Natural killer cell (primary cell): ENCODE results near the gene IL13RA1. TPM values are rescaled to one million over a fixed set of nuclear protein-coding genes. Genes with fewer than 3 reads are reported as not detected.

ENCODE experiments used
- ATAC-seq, 3 donors: fragments of 150-1000 bp in 2 of 3; fragments of 200-7000 bp in 1 of 3; cut with Tn5 transposase; 1 replicate in 1 of 3; 2 replicates in 2 of 3; pipeline ENCODE4 v1.10.0; 2021; ENCODE audit warnings: mild to moderate bottlenecking in 2 of 3, moderate library complexity in 2 of 3
- DNase-seq, 2 donors: peaks; one replicate each; pipeline versions ENCODE4 v3.0.0 to v3.0.0-alpha.2; 2013 to 2021; ENCODE audit warnings: mixed read lengths in 1 of 2
- H3K27ac ChIP-seq: one replicate; pipeline ENCODE4 v1.5.1; 2013; ENCODE audit warnings: mild to moderate bottlenecking, low read length
- H3K27me3 ChIP-seq: one replicate; pipeline ENCODE4 v1.6.1; 2013; ENCODE audit warnings: low read length; ENCODE audit not compliant: control insufficient read depth, insufficient read depth
- H3K36me3 ChIP-seq: one replicate; pipeline ENCODE4 v1.6.1; 2013; ENCODE audit warnings: low read length; ENCODE audit not compliant: control insufficient read depth, insufficient read depth
- H3K4me1 ChIP-seq: one replicate; pipeline ENCODE4 v1.6.1; 2013; ENCODE audit warnings: low read length; ENCODE audit not compliant: control insufficient read depth, insufficient read depth
- H3K4me3 ChIP-seq: one replicate; pipeline ENCODE4 v1.5.1; 2013; ENCODE audit warnings: low read length
- H3K9me3 ChIP-seq: one replicate; pipeline ENCODE4 v1.6.1; 2013; ENCODE audit warnings: low read length; ENCODE audit not compliant: control insufficient read depth, insufficient read depth
- H3K27ac Mint-ChIP-seq, 2 donors: one replicate each; pipeline ENCODE4 v1.8.0; 2022; ENCODE audit warnings: mild to moderate bottlenecking in 2 of 2, mixed read lengths in 2 of 2, moderate library complexity in 1 of 2
- H3K27me3 Mint-ChIP-seq, 2 donors: one replicate each; pipeline ENCODE4 v1.8.0; 2022; ENCODE audit warnings: low read depth in 2 of 2, mixed read lengths in 2 of 2
- H3K36me3 Mint-ChIP-seq: one replicate; pipeline ENCODE4 v1.8.0; 2022; ENCODE audit warnings: mixed read lengths
- H3K4me1 Mint-ChIP-seq, 2 donors: one replicate each; pipeline ENCODE4 v1.8.0; 2022; ENCODE audit warnings: mixed read lengths in 2 of 2
- H3K4me3 Mint-ChIP-seq: one replicate; pipeline ENCODE4 v1.8.0; 2022; ENCODE audit warnings: mild to moderate bottlenecking, moderate library complexity, mixed read lengths
- H3K9me3 Mint-ChIP-seq, 2 donors: one replicate each; pipeline ENCODE4 v1.8.0; 2022; ENCODE audit warnings: mixed read lengths in 2 of 2
- WGBS: methylation state at CpG from one replicate; pipeline ENCODE4 v1.1.7; 2013; ENCODE audit warnings: missing lambda C conversion rate; ENCODE audit not compliant: insufficient coverage; 5-methylcytosine and 5-hydroxymethylcytosine counted together
- intact Hi-C: fragments of 100-400 bp; cut with micrococcal nuclease; formaldehyde crosslinking; loops from one replicate; pipeline ENCODE4 v1.14.2; 2022
- total RNA-seq, 4 donors: library from RNA; stranded (reverse); fragments of 120-200 nt in 1 of 4; gene quantifications; one replicate each; pipeline versions ENCODE4 v1.2.3 to v1.2.4, GENCODE V29; 2013 to 2022
- TF ChIP-seq, protein P1 (sequence below): fragments of 200-600 bp; IDR thresholded peaks from one replicate; pipeline ENCODE4 v1.8.0; 2022; ENCODE audit warnings: antibody characterized with exemption

The IL13RA1 gene
- total RNA-seq, 3 donors from 2014 or later (not counting 1 experiment from before 2014, with no cell fraction given): 1.5 to 3.3 (median 2.4) TPM

DNA sequence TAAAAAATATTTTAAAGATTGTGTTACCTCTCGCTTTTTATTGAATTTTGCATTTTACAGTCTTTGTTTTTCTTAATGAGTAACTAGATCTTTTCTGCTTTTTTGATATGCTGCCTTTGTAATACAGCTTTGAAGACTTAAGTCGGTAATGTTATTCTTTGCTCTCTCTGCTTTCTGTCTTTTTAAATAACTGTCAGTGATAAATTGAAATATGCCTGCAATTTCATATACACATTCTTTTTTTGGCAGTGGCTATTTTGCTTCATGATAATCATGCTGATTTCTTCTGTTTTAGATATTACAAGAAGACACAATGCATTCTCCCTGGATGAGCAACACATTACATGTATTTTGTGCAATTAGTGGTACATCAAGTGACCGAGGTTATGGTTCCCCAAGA lies 42.0 kb upstream of the IL13RA1 start:
- H3K9me3 Mint-ChIP-seq: no peaks in the 10 kb centered on the region
- intact Hi-C loops: no loop called here
- TF ChIP-seq, protein P1, sequence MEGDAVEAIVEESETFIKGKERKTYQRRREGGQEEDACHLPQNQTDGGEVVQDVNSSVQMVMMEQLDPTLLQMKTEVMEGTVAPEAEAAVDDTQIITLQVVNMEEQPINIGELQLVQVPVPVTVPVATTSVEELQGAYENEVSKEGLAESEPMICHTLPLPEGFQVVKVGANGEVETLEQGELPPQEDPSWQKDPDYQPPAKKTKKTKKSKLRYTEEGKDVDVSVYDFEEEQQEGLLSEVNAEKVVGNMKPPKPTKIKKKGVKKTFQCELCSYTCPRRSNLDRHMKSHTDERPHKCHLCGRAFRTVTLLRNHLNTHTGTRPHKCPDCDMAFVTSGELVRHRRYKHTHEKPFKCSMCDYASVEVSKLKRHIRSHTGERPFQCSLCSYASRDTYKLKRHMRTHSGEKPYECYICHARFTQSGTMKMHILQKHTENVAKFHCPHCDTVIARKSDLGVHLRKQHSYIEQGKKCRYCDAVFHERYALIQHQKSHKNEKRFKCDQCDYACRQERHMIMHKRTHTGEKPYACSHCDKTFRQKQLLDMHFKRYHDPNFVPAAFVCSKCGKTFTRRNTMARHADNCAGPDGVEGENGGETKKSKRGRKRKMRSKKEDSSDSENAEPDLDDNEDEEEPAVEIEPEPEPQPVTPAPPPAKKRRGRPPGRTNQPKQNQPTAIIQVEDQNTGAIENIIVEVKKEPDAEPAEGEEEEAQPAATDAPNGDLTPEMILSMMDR: no peak
- no peak overlapping the region for H3K4me3 Mint-ChIP-seq
- Histone ChIP-seq H3K4me3 (no peak overlapping the region), H3K4me1 (no peaks in the 10 kb centered on the region), H3K27ac (no peak overlapping the region), H3K27me3 (no peaks in the 10 kb centered on the region), H3K9me3 (no peaks in the 10 kb centered on the region), H3K36me3 (peaks cover 39% of the 10 kb centered on the region)
- WGBS: 100% methylated on average over 1 of the region's 3 CpGs
- no peak overlapping the region for H3K27ac Mint-ChIP-seq
- H3K36me3 Mint-ChIP-seq: no peaks in the 10 kb centered on the region
- DNase-seq (no peak), ATAC-seq (no peak)
- H3K4me1 Mint-ChIP-seq: peaks cover 0 to 6% of the 10 kb centered on the region in 2 donors
- H3K27me3 Mint-ChIP-seq: no peaks in the 10 kb centered on the region

DNA sequence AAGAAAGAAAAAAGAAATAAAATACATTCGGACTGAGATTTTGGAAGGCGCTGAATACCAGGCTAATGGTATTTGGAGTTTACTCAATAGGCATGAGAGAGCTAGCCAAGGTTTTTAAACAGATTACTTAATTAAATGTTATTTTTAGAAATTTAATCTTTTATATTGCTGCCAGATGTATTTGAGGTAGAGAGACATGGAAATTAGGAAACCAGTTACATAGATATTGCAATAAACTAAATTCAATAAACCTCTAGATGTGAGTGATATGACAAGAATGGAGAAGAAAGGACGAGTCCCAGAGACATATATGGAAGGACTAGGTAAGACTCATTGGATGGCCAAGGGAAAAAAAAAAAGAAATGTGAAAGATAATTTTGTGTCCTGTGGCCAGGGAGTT lies 38.5 kb upstream of the IL13RA1 start:
- no peaks in the 10 kb centered on the region for H3K27me3 ChIP-seq
- Mint-ChIP-seq H3K27ac (peak overlapping the region; percentile 13 to 71), H3K9me3 (no peaks in the 10 kb centered on the region), H3K27me3 (no peaks in the 10 kb centered on the region), H3K4me3 (no peak overlapping the region), H3K36me3 (no peaks in the 10 kb centered on the region), H3K4me1 (no peaks in the 10 kb centered on the region)
- DNase-seq (no peak), ATAC-seq (no peak)
- intact Hi-C loops: no loop called here
- H3K9me3 ChIP-seq: no peaks in the 10 kb centered on the region
- H3K4me1 ChIP-seq: no peaks in the 10 kb centered on the region
- peaks cover 13% of the 10 kb centered on the region for H3K36me3 ChIP-seq
- no peak overlapping the region for H3K27ac ChIP-seq
- no CpG with 5 or more reads among the region's 3 CpGs for WGBS
- TF ChIP-seq, protein P1: no peak
- H3K4me3 ChIP-seq: no peak overlapping the region

DNA sequence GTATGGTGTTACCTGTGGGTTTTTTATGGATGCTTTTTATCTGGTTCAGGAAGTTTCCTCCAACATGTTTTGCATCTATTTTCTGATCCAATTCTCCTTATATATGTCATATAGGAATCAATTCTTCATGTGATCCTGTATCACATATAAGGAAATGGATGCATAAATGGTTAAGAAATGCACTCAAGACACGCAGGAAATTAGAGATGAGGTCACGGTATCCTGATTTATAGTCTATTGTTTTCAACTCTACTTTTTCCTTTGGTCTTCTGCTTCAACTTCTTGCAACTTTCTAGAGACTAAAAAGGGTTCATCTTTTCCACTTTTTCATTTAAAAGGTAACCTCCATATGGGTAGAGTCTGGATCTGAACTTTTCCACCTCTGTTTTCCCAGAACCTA lies 33.6 kb upstream of the IL13RA1 start:
- Mint-ChIP-seq H3K27ac (peak overlapping the region in 1 of 2 donors; percentile 57), H3K9me3 (no peaks in the 10 kb centered on the region), H3K27me3 (no peaks in the 10 kb centered on the region), H3K4me3 (no peak overlapping the region), H3K36me3 (no peaks in the 10 kb centered on the region), H3K4me1 (peaks cover 0 to 7% of the 10 kb centered on the region in 2 donors)
- ATAC-seq (no peak), DNase-seq (no peak)
- TF ChIP-seq, protein P1: no peak
- no peak overlapping the region for H3K4me3 ChIP-seq
- intact Hi-C loops: no loop called here
- no peaks in the 10 kb centered on the region for H3K36me3 ChIP-seq
- H3K9me3 ChIP-seq: no peaks in the 10 kb centered on the region
- H3K4me1 ChIP-seq: no peaks in the 10 kb centered on the region
- WGBS: no CpG with 5 or more reads among the region's 2 CpGs
- no peaks in the 10 kb centered on the region for H3K27me3 ChIP-seq
- H3K27ac ChIP-seq: no peak overlapping the region

DNA sequence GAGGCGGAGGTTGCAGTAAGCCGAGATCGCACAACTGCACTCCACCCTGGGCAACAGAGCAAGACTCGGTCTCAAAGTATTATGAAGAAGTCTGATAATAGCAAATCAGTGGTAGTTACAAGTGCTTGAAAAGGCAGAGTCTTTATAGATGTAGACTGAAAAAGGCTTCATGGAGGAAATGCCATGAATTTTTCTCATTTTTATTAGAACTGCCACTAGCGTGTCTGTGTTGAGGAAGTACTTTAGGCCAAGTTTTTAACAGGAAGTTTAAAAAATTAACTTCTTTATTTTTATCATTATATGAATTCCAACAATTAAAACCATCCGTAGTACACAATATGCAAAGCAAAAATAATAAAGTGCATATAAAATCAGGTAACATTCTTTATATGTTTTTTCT lies 32.8 kb upstream of the IL13RA1 start:
- ATAC-seq (no peak), DNase-seq (no peak)
- H3K4me3 Mint-ChIP-seq: no peak overlapping the region
- intact Hi-C loops: no loop called here
- Histone ChIP-seq H3K27me3 (no peaks in the 10 kb centered on the region), H3K4me3 (no peak overlapping the region), H3K27ac (no peak overlapping the region), H3K4me1 (no peaks in the 10 kb centered on the region), H3K9me3 (no peaks in the 10 kb centered on the region), H3K36me3 (no peaks in the 10 kb centered on the region)
- H3K27ac Mint-ChIP-seq: no peak overlapping the region
- TF ChIP-seq, protein P1: no peak
- WGBS: 96% methylated on average over 4 of the region's 6 CpGs
- peaks cover 0 to 9% of the 10 kb centered on the region in 2 donors for H3K4me1 Mint-ChIP-seq
- no peaks in the 10 kb centered on the region for H3K36me3 Mint-ChIP-seq
- no peaks in the 10 kb centered on the region for H3K27me3 Mint-ChIP-seq
- H3K9me3 Mint-ChIP-seq: no peaks in the 10 kb centered on the region
